GM18907 (cell line): ENCODE data around the gene GULP1.
A peak's percentile ranks its signal among the peaks of the same experiment; 100 is the strongest.
"Not testable (repeated sequence)": the region's sequence is repeated elsewhere in the genome, so short reads cannot be mapped to it uniquely, and the experiment has no call there.

ENCODE experiments used
- ATAC-seq: cut with Tn5 transposase; IDR thresholded peaks from one replicate; pipeline ENCODE4 v1.9.1; 2021; ENCODE audit warnings: mild to moderate bottlenecking, moderate library complexity; ENCODE audit not compliant: unreplicated experiment

GULP1 gene

DNA sequence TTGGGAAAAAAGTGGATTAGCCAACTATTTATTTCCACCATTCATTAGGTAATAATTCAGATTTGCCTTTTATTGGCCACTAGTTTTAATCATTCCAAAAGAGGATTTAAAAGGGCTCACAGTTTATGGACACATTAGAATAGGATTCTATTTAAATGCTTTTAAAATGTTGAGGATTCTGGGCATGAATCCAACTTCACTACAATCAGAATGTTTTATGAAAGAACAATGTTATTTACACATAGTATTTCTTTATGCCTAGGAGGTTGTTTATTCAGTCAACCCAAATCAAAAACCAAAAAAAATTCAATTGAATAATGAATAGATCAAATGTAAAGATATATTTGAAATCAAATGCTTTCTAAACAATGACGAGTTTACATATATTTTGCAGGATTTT, 232.2 kb downstream of the GULP1 start:
- ATAC-seq: no peak

DNA sequence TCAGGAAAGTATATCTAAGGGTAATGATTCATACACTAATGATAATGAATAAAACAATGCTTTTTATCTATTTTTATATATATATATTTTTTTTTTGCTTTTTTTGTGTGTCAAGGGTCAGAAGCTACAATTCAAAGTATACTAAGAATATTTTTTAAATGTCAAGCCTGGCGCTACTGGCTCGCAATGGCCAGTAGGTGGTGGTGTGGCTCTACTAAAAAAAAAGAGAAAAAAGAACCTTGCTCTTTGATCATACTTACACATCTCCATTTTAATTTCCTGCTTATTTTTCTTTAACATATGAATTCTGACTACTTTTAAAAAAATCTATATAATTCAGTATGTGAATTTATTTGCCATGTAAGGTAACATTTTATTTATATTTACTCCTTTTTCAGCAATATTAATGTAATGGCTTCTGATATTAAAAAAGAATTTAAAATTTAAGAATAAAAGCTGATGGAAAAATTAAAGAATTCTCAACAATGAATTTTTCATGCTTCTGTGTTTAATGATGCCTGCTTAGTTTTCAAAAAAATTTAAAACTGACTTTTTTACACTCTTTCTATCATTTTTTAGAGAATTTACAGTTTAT, 232.9 kb downstream of the GULP1 start:
- ATAC-seq: peak; percentile 74

GRCh38 chr2:188526701-188527100, 235.0 kb downstream of the GULP1 start:
- ATAC-seq: no peak

DNA sequence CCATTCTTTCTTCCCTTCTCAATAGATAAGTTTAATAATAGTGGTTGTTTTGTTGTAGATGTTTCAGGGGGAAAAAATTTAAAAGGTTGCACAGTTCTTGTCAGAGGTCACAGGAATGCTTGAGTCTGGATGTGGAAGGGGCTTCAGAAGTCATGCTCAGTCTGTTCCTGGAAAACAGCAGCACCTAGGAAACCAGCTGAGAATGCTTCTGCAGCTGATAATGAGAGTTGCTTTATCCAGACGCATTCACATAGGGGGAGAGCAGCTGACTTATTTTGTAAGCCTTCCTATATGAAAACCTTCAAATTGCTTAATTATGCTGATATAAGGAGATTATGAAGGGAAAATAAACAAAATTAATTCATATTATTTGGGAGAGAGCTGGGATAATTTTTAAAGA, 235.5 kb downstream of the GULP1 start:
- no peak for ATAC-seq

DNA sequence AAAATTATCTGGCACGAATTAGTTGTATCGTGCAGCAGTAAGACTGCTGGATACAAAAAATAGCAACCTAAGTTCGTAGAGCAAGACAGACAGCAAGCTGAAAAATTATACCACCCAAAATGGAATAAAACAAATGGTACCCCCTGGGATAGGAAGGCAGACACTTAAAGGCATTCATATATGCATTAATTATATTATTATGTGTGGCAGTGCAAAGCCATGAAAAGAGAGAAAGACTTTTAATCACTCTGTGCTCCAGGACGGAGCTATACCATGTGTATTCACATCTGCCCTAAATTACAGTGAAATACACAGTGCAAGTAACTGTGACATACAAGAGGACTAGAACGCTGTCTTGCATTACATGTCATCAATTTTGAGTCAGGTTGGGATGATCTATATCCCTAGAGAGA, 235.9 kb downstream of the GULP1 start:
- ATAC-seq: no peak

GRCh38 chr2:188529710-188530109, 238.0 kb downstream of the GULP1 start:
- no peak for ATAC-seq

DNA sequence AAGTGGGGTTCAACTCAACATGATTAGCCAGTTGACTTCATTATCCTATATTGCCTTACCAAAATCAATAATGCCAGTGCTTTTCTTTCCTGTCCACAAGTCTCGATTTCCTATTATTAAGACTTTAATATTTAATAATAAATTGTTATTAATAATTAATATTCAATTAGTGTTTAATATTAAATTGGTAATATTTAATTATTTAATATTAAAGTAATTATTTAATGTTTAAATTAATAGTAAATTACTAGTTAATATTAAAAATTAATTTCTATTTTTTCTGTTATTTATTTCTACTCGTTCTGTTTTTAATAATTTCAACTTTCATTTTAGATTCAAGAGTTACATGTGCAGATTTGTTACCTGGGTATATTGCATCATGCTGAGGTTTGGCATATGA, 243.2 kb downstream of the GULP1 start:
- no peak for ATAC-seq

- ATAC-seq: no peak
These were observed 260.0 kb downstream of the GULP1 start for GRCh38 chr2:188551671-188552070.

GRCh38 chr2:188557081-188557480, 265.4 kb downstream of the GULP1 start:
- no peak for ATAC-seq

DNA sequence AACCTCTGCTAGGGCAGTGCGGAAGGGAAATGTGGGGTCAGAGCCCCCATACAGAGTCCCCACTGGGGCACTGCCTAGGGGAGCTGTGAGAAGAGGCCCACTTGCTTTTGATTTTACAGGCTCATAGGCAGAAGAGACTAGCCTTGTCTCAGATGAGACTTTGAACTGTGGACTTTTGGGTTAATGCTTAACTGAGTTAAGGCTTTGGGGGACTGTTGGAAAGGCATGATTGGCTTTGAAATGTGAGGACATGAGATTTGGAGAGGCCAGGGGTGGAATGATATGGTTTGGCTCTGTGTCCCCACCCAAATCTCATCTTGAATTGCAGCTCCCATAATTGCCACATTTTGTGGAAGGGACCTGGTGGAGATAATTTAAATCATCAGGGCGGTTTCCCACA, 267.8 kb downstream of the GULP1 start:
- not testable (repeated sequence) for ATAC-seq

DNA sequence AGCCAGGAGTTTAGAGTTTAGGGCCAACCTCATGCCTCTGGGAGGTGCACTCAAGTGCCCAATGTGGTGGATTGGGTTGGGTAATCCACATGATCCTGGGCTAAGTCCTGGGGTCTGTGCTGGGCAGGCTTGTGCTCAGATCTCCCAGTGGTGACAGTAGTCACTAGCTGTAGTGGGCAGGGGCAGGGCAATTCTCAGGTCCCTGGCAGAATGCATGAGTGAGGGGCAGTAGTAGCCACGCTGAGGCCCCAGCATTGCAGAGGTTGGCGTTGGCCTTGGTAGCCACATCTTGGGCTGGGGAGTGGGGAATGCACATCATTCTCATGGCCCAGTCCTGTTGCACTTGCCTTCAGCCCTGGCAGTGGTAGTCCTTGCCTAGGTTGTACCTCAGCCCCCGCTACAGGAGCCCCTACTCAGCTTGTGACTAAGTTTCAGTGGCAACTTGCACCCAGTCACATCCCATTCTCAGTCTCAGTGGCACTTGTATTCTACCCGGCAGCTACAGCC, 269.9 kb downstream of the GULP1 start:
- ATAC-seq: no peak

DNA sequence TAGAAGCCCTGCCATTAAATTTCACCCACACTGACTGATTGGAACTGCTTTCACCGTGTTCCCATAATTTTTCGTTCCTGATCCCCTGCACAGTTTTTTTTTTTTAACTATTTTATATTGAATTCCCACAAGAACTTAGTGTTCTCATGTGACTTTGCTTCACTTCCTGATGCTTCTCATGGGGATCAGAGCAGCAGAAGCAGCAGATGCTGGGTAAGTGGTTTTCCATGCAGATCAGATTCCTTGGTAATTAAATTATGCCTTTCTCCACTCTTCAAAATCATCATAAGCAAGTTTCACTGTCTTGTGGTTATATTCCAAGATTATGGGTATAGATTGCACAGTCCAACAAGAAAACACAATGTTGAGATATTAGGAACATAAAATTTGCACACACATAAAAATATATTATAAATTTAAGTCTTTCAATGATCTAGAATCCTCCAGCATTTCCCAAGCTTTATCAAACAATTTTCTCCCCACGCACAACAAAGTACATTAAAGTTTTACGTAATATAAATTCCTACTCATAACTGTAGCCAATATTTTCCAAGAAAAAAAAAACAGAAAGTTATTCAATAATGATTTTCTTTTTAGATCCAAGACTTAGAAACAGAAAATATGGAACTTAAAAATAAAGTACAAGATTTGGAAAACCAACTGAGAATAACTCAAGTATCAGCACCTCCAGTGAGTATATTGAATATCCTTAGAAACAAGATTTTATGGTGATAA, 277.9 kb downstream of the GULP1 start:
- no peak for ATAC-seq

- no peak for ATAC-seq
These were observed 278.7 kb downstream of the GULP1 start for GRCh38 chr2:188570370-188570769.

DNA sequence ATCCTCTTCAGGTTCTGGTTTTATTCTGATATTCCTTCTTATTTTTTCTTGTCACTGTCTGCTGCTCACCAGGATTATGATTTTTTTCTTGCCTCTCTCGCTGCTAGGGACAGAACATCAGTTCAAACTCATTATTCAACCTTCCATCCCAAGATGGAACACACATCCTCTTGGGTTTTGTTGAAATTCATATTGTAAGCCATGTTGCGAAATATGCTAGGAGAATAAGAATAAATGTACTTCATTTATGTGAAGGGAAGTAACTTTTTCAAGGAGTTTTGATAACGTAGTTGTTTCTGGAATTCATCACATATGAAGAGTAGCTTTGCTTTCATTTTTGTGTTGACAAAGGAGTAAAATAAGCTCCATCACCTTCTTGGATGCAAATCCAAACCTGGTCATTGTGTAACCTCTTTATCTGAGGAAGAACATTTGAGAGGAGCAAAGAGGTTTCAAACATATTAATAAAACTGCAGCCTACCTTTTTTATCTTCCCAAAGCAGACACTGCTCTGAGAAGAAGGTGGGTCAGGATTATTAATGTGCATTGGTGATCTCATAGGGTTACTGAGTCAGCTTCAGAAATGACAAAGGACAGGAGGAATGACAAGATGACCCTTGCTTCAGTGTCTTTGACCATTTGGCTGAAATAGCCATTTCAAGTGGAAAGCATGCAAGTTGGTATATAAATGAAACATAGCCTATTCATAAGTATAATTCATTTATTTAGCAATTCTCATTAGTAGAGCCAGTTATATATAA, 280.0 kb downstream of the GULP1 start:
- ATAC-seq: no peak

- no peak for ATAC-seq
These were observed 280.9 kb downstream of the GULP1 start for GRCh38 chr2:188572592-188572991.

DNA sequence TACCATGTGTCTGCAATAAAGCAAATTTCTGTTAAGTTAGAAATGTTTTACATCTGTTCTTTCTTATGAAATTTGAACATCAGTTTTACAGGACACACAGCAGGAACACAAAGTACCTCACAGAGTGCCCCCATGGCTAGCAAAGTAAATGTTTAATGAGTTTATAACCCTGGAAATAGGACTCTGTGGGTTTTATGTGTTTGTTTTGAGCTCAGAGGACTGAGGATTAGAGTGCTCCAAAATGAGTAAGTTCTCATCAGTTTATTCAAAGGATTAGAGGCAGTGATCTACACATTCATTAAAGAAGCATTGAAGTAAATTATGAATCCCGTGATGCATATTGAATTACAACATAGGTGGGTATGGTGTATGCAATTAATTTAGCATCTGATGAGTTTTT, 281.8 kb downstream of the GULP1 start:
- no peak for ATAC-seq

- ATAC-seq: no peak
These were observed 284.3 kb downstream of the GULP1 start for GRCh38 chr2:188576006-188576405.

DNA sequence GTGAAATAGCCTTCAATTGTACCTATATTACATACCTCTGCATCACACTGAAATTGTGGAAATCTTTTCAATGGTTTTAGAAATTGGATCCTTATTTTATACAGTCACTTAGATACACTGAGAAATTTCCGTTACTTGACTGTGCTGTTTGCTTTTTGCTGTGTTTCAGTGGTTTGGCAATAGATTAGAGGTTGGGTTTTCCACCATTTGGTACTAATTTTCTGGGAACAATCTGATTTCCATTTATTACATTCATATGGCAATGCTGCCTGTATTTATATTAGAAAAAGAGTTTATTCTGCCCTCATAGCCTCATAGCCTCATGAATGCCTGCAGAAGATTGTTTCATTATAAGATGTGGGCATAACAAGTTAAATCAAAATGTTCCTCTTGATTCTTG, 285.0 kb downstream of the GULP1 start:
- no peak for ATAC-seq

DNA sequence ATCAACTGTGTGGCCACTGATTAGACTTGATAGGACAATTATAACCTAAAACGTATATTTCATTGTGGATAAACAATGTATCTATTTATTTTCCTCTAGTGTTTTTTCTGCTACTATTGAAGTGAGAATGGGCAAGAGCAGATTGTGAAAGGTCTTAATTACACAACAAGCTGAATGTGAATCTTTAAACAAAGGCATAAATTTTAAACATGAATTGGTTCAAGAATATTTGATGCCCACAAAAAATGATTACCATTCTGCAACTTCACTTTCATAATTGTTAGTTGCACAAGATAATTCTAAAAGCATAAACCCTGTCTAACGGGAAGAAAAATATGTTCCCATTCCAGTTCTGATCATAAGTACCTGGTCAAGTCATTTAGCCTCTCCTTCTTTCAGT, 285.6 kb downstream of the GULP1 start:
- ATAC-seq: no peak

DNA sequence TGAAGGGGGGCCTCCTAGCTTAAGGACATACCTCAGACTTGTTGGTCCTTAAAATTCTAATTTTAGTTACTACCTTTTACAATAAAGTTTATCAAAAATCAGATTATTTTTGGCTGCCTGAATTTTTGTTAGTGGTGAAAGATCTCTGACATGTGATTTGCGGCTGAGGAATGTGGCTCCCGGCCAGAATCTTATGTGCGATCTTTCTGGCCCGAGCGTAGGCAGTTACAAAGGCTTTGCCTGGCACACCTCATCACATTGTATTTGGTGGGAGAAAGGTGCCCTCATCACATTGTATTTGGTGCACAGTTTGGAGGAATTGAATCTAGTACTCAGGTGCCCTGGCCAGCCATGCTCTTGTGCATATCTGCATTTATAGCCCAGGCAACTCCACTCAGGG, 289.1 kb downstream of the GULP1 start:
- no peak for ATAC-seq

DNA sequence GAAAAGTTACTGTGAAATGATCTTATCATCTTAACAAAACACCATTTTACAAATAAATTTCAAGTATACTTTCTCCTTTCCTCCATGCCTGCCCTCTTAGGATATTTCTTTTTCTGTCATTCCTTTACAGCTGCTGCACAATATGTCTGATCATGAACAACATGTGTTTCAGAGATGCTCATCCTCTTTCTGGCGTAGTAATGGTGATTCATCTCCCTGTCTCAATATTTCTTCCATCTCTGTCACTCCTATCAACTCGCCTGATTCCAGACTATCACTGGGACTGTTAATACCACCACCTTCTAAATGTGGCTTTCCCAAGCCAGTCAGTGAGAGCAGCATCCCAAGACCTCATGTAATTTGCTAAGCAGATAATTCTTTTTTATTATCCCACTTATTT, 290.5 kb downstream of the GULP1 start:
- ATAC-seq: no peak

- no peak for ATAC-seq
These were observed 296.6 kb downstream of the GULP1 start for GRCh38 chr2:188588235-188588634.
